SH-SY5Y (cell line): ENCODE measurements around the gene UBE2A.

Source experiments
- GATA2 ChIP-seq: IDR thresholded peaks from 2 replicates; pipeline ENCODE4 v1.6.1; 2011; ENCODE audit warnings: mild to moderate bottlenecking, low read depth, low read length
- GATA3 ChIP-seq: IDR thresholded peaks from 2 replicates; pipeline ENCODE4 v1.6.1; 2011; ENCODE audit warnings: low read depth, mild to moderate bottlenecking, low read length, moderate library complexity

DNA sequence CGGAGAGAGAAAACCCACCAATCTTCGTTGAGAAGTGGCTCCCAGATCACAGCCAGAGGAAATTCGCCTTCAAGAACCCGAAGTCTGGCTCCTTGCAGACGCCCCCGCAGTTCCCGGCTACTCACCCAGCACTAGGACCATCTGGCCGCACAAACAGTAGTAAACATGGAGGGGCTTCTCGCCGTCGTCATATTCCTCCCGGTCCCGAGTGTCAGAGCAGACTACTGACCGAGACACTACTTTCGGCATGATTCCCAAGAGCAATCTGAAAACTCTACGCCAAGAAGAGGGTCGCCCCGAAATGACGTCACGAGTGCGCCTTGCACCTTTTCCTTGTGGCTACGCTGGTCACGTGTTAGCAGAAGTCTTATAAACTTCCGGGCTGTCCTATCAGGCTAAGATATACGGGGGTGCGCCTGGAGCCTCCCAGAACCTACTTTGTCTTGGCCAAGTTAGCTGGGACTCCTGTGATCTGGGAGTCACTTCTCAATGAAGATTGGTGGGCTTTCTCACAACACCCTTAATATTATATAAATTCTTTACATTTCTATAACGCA is 9.2 kb upstream of the UBE2A start, which contains the start of gene STEEP1:
- 0 out of 2 replicates have a peak, but pooled peaks have one; percentile 8 for TF ChIP-seq GATA2
- TF ChIP-seq GATA3: no peak
